HepG2 (cell line): ENCODE data around the gene CST3. TPM values are rescaled to one million over a fixed set of nuclear protein-coding genes. Genes with fewer than 3 reads are reported as not detected.
A peak's percentile ranks its signal among the peaks of the same experiment; 100 is the strongest.

Experiments used
- ATAC-seq: fragments of 200-7000 bp; cut with Tn5 transposase; 3 replicates; pipeline ENCODE4 v1.9.1; 2020; ENCODE audit warnings: mild to moderate bottlenecking, moderate library complexity
- BruUV-seq: library from RNA; stranded (reverse); fragments of 400-500 nt; replicated peaks from 2 replicates; lab custom pipeline; 2021; lab: Mats Ljungman, UMichigan
- CTCF ChIA-PET: fragments of 300-600 bp; formaldehyde crosslinking; extraction: SDS; loops from one replicate; lab custom pipeline; 2021; ENCODE audit warnings: low total read pairs, inconsistent platforms, low intra/inter-chr PET ratio; lab: Yijun Ruan, JAX
- POLR2A ChIA-PET: fragments of 350-600 bp; sonication (Branson Sonifier 250); formaldehyde crosslinking; loops from one replicate; lab custom pipeline; 2020; ENCODE audit warnings: antibody characterized with exemption, inconsistent platforms; lab: Yijun Ruan, JAX
- DNase-seq: peaks from one replicate; pipeline ENCODE4 v3.0.0-alpha.2; 2015; ENCODE audit warnings: low spot score
- FAIRE-seq: peaks from 3 replicates; lab custom pipeline; 2011; peaks lifted over from hg19 to GRCh38; lab: Jason Lieb, UNC
- H2AFZ ChIP-seq: one replicate; pipeline ENCODE4 v1.6.1; 2011; ENCODE audit warnings: low read length, inconsistent platforms
- H3K27ac ChIP-seq: fragments of 300-600 bp; 3 replicates; pipeline ENCODE4 v1.8.0; 2011; ENCODE audit warnings: mixed run types, mild to moderate bottlenecking, mixed read lengths, low read length, inconsistent platforms; ENCODE audit not compliant: insufficient read depth; ENCODE audit errors: extremely low read length
- H3K27me3 ChIP-seq, 2 experiments: fragments of 200-600 bp in 1 of 2; 2 replicates in 1 of 2; 3 replicates in 1 of 2; pipeline versions ENCODE4 v1.6.0 to v1.8.0; 2011; ENCODE audit warnings: low read length in 2 of 2, mild to moderate bottlenecking in 2 of 2, moderate library complexity in 2 of 2, inconsistent platforms in 1 of 2; ENCODE audit not compliant: insufficient read depth in 2 of 2, control insufficient read depth in 1 of 2
- H3K36me3 ChIP-seq, 2 experiments: fragments of 200-600 bp in 1 of 2; replicated peaks in 1 of 2; 2 replicates in 1 of 2; 3 replicates in 1 of 2; pipeline versions ENCODE4 v1.5.1 to v1.8.0; 2011; ENCODE audit warnings: low read length in 2 of 2, inconsistent platforms in 1 of 2; ENCODE audit not compliant: insufficient read depth in 2 of 2, control insufficient read depth in 1 of 2
- H3K4me1 ChIP-seq: 2 replicates; pipeline ENCODE4 v1.5.1; 2012; ENCODE audit warnings: low read length, inconsistent platforms; ENCODE audit not compliant: insufficient read depth
- H3K4me2 ChIP-seq: 2 replicates; pipeline ENCODE4 v1.6.0; 2011; ENCODE audit warnings: low read depth, low read length, inconsistent platforms
- H3K4me3 ChIP-seq, 3 experiments: fragments of 200-600 bp in 1 of 3; sonication (generic), shearing (Covaris generic) in 1 of 3; replicated peaks in 1 of 3; 2 replicates each; pipeline ENCODE4 v1.5.1; 2011 to 2016; ENCODE audit warnings: low read length in 3 of 3, inconsistent platforms in 2 of 3, low read depth in 2 of 3, mild to moderate bottlenecking in 2 of 3, control low read depth in 1 of 3, mixed read lengths in 1 of 3; ENCODE audit not compliant: insufficient read depth in 1 of 3
- H3K79me2 ChIP-seq: one replicate; pipeline ENCODE4 v1.6.1; 2011; ENCODE audit warnings: low read length, inconsistent platforms; ENCODE audit not compliant: insufficient read depth
- H3K9ac ChIP-seq: 2 replicates; pipeline ENCODE4 v1.6.0; 2011; ENCODE audit warnings: mild to moderate bottlenecking, low read depth, low read length, inconsistent platforms; ENCODE audit not compliant: insufficient read depth
- H3K9me3 ChIP-seq: 2 replicates; pipeline ENCODE4 v1.5.1; 2012; ENCODE audit warnings: mild to moderate bottlenecking, low read length
- H4K20me1 ChIP-seq: 2 replicates; pipeline ENCODE4 v1.6.0; 2011; ENCODE audit warnings: inconsistent platforms, mild to moderate bottlenecking, low read length, moderate library complexity; ENCODE audit not compliant: insufficient read depth
- AGO2 ChIP-seq: fragments of 200-400 bp; formaldehyde crosslinking; optimal IDR thresholded peaks from 2 replicates; pipeline ENCODE3; 2017; ENCODE audit warnings: mild to moderate bottlenecking, low read depth, low read length, moderate library complexity
- CHCHD3 ChIP-seq: sonication (generic); formaldehyde crosslinking; IDR thresholded peaks from 2 replicates; pipeline ENCODE4 v1.8.0; 2022; ENCODE audit warnings: mild to moderate bottlenecking, missing genetic modification reagents, moderate library complexity
- GABPB1 ChIP-seq: IDR thresholded peaks from 2 replicates; pipeline ENCODE4 v1.6.1; 2016; ENCODE audit warnings: mild to moderate bottlenecking, missing genetic modification reagents, moderate library complexity, missing compliant biosample characterization
- NRL ChIP-seq: sonication (generic); formaldehyde crosslinking; IDR thresholded peaks from 2 replicates; pipeline ENCODE4 v1.5.0; 2020; ENCODE audit warnings: missing genetic modification reagents, mild to moderate bottlenecking, moderate library complexity, borderline replicate concordance
- RBFOX2 ChIP-seq: fragments of 200-400 bp; formaldehyde crosslinking; IDR thresholded peaks from 2 replicates; pipeline ENCODE4 v1.6.1; 2017; ENCODE audit warnings: low read depth, mild to moderate bottlenecking, low read length
- REXO4 ChIP-seq: sonication (generic); formaldehyde crosslinking; IDR thresholded peaks from 2 replicates; pipeline ENCODE4 v1.8.0; 2022; ENCODE audit warnings: missing genetic modification reagents, mild to moderate bottlenecking, borderline replicate concordance
- TAF15 ChIP-seq: fragments of 200-400 bp; formaldehyde crosslinking; IDR thresholded peaks from one replicate; pipeline ENCODE4 v1.6.1; 2018; ENCODE audit warnings: mild to moderate bottlenecking, low read depth, low read length; ENCODE audit not compliant: poor library complexity, severe bottlenecking
- ZNF224 ChIP-seq: sonication (generic); formaldehyde crosslinking; IDR thresholded peaks from 2 replicates; pipeline ENCODE4 v1.5.0; 2020; ENCODE audit warnings: mild to moderate bottlenecking, missing genetic modification reagents
- ZNF615 ChIP-seq: sonication (generic); formaldehyde crosslinking; IDR thresholded peaks from 2 replicates; pipeline ENCODE4 v1.5.0; 2020; ENCODE audit warnings: mild to moderate bottlenecking, missing genetic modification reagents, borderline replicate concordance
- ZNF839 ChIP-seq: sonication (generic); formaldehyde crosslinking; IDR thresholded peaks from 2 replicates; pipeline ENCODE4 v1.4.0; 2020; ENCODE audit warnings: missing genetic modification reagents, mild to moderate bottlenecking, borderline replicate concordance
- ZNF891 ChIP-seq: sonication (generic); formaldehyde crosslinking; IDR thresholded peaks from 2 replicates; pipeline ENCODE4 v1.5.0; 2020; ENCODE audit warnings: mild to moderate bottlenecking, missing genetic modification reagents
- WGBS: methylation state at CpG from one replicate; pipeline ENCODE4 v1.1.6; 2017; ENCODE audit warnings: low lambda C conversion rate; 5-methylcytosine and 5-hydroxymethylcytosine counted together
- in situ Hi-C: cut with HindIII; loops from 2 replicates; pipeline ENCODE4 v1.10.0; 2017; ENCODE audit warnings: low pct_unique_long_range_greater_than_20kb; ENCODE audit not compliant: extremely low pct_ligation_motif_present
- intact Hi-C: fragments of 100-400 bp; cut with micrococcal nuclease; formaldehyde crosslinking; loops from one replicate; pipeline ENCODE4 v1.10.0; 2022; ENCODE audit not compliant: unreplicated experiment
- polyA plus RNA-seq, 8 experiments: library from polyadenylated mRNA; depleted of rRNA in 3 of 8; stranded (reverse) in 7 of 8; unstranded in 1 of 8; fragments of >200 nt; fragmentation: Illumina TruSeq in 4 of 8; extraction: Trizol in 4 of 8; gene quantifications; 2 replicates each; pipeline versions ENCODE4 v1.2.1 to v1.2.3, GENCODE V29; 2011 to 2016; ENCODE audit warnings: low read depth in 4 of 8, missing spikeins in 1 of 8, mixed read lengths in 1 of 8; ENCODE audit not compliant: insufficient read depth in 1 of 8
- total RNA-seq, 5 experiments: library from RNA; depleted of rRNA; stranded (reverse); fragments of >200 nt; fragmentation: Illumina TruSeq; extraction: Trizol; gene quantifications; 2 replicates each; pipeline ENCODE4 v1.2.3, GENCODE V29; 2016; ENCODE audit warnings: low read depth in 1 of 5
- TF ChIP-seq, protein P1 (sequence below): sonication (generic); formaldehyde crosslinking; IDR thresholded peaks from 2 replicates; pipeline ENCODE4 v1.4.0; 2020; ENCODE audit warnings: missing genetic modification reagents
- TF ChIP-seq, protein P2 (sequence below): sonication (generic); formaldehyde crosslinking; IDR thresholded peaks from 2 replicates; pipeline ENCODE4 v1.5.0; 2020; ENCODE audit warnings: mild to moderate bottlenecking, missing genetic modification reagents, borderline replicate concordance
- TF ChIP-seq, protein P3 (sequence below): sonication (generic); formaldehyde crosslinking; IDR thresholded peaks from 2 replicates; pipeline ENCODE4 v1.5.0; 2020; ENCODE audit warnings: missing genetic modification reagents, mild to moderate bottlenecking, borderline replicate concordance

CST3 gene
- total and polyA plus RNA-seq, 2 of the 13 experiments (the other 11 are each of a cell fraction or from before 2014, with no cell fraction given) = 690 to 1,005 TPM

DNA sequence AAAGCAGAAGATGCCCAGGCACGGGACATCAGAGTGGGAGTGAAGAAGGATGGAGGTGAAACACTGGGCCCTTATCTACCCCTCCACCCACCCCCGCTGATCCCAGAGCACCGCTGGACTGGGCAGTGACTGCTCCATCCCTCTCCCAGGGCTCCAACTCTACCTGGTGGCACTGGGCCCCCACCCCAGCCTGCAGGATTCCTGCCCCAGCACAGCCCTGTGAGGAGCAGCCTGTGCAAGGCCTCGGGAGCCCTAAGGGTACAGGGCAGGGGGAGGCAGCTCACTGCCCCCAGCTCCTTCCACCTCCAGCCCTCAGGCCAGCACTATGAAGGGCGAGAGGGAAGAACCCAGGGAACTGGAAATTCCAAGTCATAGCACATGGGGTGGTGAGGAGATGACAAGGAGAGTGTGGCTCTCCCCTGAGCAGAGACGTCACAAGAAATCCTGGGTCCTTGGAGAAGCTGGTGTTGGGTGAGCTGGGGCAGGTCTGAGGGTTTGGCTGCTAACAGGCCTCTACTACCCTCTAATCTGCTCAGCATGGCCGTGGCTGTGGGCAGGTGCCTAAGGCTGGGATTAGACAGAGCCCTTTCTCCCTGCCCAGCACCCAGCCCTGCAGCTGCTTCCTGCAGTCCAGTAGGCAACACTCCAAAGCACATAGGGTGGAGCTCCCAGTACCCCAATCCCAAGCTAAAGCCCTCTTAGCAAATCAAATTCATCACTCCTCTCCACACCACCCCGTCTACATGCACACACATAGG is 3.5 kb downstream of the CST3 start:
- H3K4me3 ChIP-seq = no peak overlapping the region
- ChIA-PET CTCF (no interaction called here), POLR2A (interaction anchor here (1.8 to 18.0 kb wide), 3 partner anchors 7 to 26 kb away, joined by 6 to 543 read pairs (median 62); no protein-coding TSS in a partner anchor)
- in situ Hi-C loops (loop anchor here (10.0 kb wide), 1 partner anchor 1059 kb away; no protein-coding TSS in a partner anchor), intact Hi-C loops (no loop called here)
- 94% methylated on average over 8 of the region's 8 CpGs for WGBS
- H3K4me2 ChIP-seq = peak overlapping the region; percentile 94
- H3K9ac ChIP-seq = no peak overlapping the region
- TF ChIP-seq ZNF891 (CRISPR knock-in tag) = peak; percentile 61; the same call in 1 of the 2 replicates
- 0 out of 2 replicates have a peak, but pooled peaks have one; percentile 44 for TF ChIP-seq NRL (CRISPR knock-in tag)
- peak; percentile 81; the same call in 1 of the 2 replicates for TF ChIP-seq ZNF839
- TF ChIP-seq AGO2 = peak; percentile 86
- no peak for TF ChIP-seq ZNF615 (CRISPR knock-in tag)
- TF ChIP-seq, protein P1, sequence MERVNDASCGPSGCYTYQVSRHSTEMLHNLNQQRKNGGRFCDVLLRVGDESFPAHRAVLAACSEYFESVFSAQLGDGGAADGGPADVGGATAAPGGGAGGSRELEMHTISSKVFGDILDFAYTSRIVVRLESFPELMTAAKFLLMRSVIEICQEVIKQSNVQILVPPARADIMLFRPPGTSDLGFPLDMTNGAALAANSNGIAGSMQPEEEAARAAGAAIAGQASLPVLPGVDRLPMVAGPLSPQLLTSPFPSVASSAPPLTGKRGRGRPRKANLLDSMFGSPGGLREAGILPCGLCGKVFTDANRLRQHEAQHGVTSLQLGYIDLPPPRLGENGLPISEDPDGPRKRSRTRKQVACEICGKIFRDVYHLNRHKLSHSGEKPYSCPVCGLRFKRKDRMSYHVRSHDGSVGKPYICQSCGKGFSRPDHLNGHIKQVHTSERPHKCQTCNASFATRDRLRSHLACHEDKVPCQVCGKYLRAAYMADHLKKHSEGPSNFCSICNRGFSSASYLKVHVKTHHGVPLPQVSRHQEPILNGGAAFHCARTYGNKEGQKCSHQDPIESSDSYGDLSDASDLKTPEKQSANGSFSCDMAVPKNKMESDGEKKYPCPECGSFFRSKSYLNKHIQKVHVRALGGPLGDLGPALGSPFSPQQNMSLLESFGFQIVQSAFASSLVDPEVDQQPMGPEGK = 0 out of 2 replicates have a peak, but pooled peaks have one; percentile 9
- 0 out of 2 replicates have a peak, but pooled peaks have one; percentile 7 for TF ChIP-seq GABPB1 (CRISPR knock-in tag)
- 0 out of 2 replicates have a peak, but pooled peaks have one; percentile 26 for TF ChIP-seq REXO4 (CRISPR knock-in tag)
- TF ChIP-seq, protein P2, sequence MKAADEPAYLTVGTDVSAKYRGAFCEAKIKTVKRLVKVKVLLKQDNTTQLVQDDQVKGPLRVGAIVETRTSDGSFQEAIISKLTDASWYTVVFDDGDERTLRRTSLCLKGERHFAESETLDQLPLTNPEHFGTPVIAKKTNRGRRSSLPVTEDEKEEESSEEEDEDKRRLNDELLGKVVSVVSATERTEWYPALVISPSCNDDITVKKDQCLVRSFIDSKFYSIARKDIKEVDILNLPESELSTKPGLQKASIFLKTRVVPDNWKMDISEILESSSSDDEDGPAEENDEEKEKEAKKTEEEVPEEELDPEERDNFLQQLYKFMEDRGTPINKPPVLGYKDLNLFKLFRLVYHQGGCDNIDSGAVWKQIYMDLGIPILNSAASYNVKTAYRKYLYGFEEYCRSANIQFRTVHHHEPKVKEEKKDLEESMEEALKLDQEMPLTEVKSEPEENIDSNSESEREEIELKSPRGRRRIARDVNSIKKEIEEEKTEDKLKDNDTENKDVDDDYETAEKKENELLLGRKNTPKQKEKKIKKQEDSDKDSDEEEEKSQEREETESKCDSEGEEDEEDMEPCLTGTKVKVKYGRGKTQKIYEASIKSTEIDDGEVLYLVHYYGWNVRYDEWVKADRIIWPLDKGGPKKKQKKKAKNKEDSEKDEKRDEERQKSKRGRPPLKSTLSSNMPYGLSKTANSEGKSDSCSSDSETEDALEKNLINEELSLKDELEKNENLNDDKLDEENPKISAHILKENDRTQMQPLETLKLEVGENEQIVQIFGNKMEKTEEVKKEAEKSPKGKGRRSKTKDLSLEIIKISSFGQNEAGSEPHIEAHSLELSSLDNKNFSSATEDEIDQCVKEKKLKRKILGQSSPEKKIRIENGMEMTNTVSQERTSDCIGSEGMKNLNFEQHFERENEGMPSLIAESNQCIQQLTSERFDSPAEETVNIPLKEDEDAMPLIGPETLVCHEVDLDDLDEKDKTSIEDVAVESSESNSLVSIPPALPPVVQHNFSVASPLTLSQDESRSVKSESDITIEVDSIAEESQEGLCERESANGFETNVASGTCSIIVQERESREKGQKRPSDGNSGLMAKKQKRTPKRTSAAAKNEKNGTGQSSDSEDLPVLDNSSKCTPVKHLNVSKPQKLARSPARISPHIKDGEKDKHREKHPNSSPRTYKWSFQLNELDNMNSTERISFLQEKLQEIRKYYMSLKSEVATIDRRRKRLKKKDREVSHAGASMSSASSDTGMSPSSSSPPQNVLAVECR (CRISPR knock-in tag) = peak; percentile 19; the same call in 1 of the 2 replicates
- TF ChIP-seq, protein P3, sequence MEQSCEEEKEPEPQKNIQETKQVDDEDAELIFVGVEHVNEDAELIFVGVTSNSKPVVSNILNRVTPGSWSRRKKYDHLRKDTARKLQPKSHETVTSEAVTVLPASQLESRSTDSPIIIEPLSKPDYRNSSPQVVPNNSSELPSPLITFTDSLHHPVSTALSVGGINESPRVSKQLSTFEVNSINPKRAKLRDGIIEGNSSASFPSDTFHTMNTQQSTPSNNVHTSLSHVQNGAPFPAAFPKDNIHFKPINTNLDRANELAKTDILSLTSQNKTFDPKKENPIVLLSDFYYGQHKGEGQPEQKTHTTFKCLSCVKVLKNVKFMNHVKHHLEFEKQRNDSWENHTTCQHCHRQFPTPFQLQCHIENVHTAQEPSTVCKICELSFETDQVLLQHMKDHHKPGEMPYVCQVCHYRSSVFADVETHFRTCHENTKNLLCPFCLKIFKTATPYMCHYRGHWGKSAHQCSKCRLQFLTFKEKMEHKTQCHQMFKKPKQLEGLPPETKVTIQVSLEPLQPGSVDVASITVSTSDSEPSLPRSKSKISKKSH (CRISPR knock-in tag) = 0 out of 2 replicates have a peak, but pooled peaks have one; percentile 61
- TF ChIP-seq CHCHD3 (CRISPR knock-in tag) = no peak
- TF ChIP-seq RBFOX2 = peak; percentile 69
- TF ChIP-seq TAF15 = no peak
- peak; percentile 49; the same call in 1 of the 2 replicates for TF ChIP-seq ZNF224 (CRISPR knock-in tag)
- DNase-seq = no peak
- H3K27ac ChIP-seq = no peak overlapping the region
- no peak for FAIRE-seq
- H4K20me1 ChIP-seq = peaks cover 15% of the 10 kb centered on the region; the same call in 1 of the 2 replicates
- no TSS peak for BruUV-seq
- no peaks in the 10 kb centered on the region for H3K9me3 ChIP-seq
- ATAC-seq = no peak
- H3K27me3 ChIP-seq = no peaks in the 10 kb centered on the region; a peak in 1 of 5 replicates
- H3K36me3 ChIP-seq = peaks cover 12 to 20% of the 10 kb centered on the region in 2 experiments
- no peak overlapping the region for H2AFZ ChIP-seq
- peaks cover 29% of the 10 kb centered on the region for H3K79me2 ChIP-seq
- H3K4me1 ChIP-seq = peaks cover 86% of the 10 kb centered on the region
